C4-2B (cell line): ENCODE results near the gene SPDYE4.

Source experiments
- ZFX ChIP-seq: fragments of 450-650 bp; IDR thresholded peaks from 2 replicates; pipeline ENCODE4 v1.6.1; 2017
- TF ChIP-seq, protein P1 (sequence below): fragments of 450-650 bp; conservative IDR thresholded peaks from 2 replicates; pipeline ENCODE4 v1.5.1; 2017; ENCODE audit warnings: mild to moderate bottlenecking

DNA sequence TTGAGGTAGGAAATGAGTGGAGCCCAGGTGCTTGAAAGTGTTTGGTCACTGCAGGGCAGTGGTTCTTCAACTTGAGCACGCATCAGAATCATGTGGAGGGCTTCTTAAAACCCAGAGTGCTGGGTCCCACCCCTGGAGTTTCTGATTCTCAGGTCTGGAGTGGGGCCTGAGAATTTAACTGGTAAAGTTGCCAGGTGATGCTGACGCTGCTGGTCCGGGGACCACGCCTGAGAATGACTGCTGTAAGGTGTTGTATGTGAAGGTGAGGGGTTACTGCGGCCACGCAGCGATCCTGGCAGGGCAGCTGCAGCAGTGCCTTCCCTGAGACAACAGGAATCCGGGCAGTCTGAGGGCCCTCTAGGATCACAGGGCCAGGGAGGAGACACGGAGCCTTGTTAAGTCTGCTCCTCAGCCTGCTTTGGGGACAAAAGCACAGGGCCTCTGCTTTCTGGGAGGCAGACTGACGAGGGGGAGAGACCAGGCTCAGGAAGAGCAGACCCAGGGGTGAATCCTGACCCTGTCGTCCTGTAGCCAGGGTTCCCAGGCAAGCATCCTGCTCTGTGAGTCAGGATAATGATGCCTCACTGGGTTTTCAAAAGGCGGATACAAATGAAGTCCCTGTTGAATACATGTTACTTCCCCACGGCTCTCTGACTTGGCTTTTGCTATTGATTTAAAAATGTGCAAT, 30.0 kb downstream of the SPDYE4 start:
- TF ChIP-seq, protein P1, sequence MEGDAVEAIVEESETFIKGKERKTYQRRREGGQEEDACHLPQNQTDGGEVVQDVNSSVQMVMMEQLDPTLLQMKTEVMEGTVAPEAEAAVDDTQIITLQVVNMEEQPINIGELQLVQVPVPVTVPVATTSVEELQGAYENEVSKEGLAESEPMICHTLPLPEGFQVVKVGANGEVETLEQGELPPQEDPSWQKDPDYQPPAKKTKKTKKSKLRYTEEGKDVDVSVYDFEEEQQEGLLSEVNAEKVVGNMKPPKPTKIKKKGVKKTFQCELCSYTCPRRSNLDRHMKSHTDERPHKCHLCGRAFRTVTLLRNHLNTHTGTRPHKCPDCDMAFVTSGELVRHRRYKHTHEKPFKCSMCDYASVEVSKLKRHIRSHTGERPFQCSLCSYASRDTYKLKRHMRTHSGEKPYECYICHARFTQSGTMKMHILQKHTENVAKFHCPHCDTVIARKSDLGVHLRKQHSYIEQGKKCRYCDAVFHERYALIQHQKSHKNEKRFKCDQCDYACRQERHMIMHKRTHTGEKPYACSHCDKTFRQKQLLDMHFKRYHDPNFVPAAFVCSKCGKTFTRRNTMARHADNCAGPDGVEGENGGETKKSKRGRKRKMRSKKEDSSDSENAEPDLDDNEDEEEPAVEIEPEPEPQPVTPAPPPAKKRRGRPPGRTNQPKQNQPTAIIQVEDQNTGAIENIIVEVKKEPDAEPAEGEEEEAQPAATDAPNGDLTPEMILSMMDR = no peak
- no peak for TF ChIP-seq ZFX
